Duodenal mucosa (tissue), 2 donors: Measurements from ENCODE around the gene STAMBPL1.
"Not testable (repeated sequence)": the region's sequence is repeated elsewhere in the genome, so short reads cannot be mapped to it uniquely, and the experiment has no call there.

Experiments
- H3K27ac ChIP-seq: one replicate; pipeline ENCODE4 v1.7.0; 2013; ENCODE audit warnings: low read depth, low read length
- H3K27me3 ChIP-seq, 2 donors: one replicate each; pipeline ENCODE4 v1.7.0; 2013; ENCODE audit warnings: low read length in 2 of 2, control low read depth in 1 of 2; ENCODE audit not compliant: insufficient read depth in 2 of 2, control insufficient read depth in 1 of 2
- H3K36me3 ChIP-seq, 2 donors: one replicate each; pipeline ENCODE4 v1.7.0; 2013; ENCODE audit warnings: low read length in 2 of 2, control low read depth in 1 of 2; ENCODE audit not compliant: insufficient read depth in 2 of 2, control insufficient read depth in 1 of 2
- H3K4me1 ChIP-seq, 2 donors: one replicate each; pipeline ENCODE4 v1.7.0; 2013; ENCODE audit warnings: low read length in 2 of 2, control low read depth in 1 of 2; ENCODE audit not compliant: insufficient read depth in 2 of 2, control insufficient read depth in 1 of 2
- H3K4me3 ChIP-seq, 2 donors: one replicate each; pipeline ENCODE4 v1.7.0; 2013; ENCODE audit warnings: low read length in 2 of 2, low read depth in 1 of 2
- H3K9ac ChIP-seq, 2 donors: one replicate each; pipeline ENCODE4 v1.7.0; 2013; ENCODE audit warnings: low read length in 2 of 2, low read depth in 1 of 2
- H3K9me3 ChIP-seq, 2 donors: one replicate each; pipeline ENCODE4 v1.7.0; 2013; ENCODE audit warnings: low read length in 2 of 2, control low read depth in 1 of 2; ENCODE audit not compliant: control insufficient read depth in 1 of 2

The STAMBPL1 gene

DNA sequence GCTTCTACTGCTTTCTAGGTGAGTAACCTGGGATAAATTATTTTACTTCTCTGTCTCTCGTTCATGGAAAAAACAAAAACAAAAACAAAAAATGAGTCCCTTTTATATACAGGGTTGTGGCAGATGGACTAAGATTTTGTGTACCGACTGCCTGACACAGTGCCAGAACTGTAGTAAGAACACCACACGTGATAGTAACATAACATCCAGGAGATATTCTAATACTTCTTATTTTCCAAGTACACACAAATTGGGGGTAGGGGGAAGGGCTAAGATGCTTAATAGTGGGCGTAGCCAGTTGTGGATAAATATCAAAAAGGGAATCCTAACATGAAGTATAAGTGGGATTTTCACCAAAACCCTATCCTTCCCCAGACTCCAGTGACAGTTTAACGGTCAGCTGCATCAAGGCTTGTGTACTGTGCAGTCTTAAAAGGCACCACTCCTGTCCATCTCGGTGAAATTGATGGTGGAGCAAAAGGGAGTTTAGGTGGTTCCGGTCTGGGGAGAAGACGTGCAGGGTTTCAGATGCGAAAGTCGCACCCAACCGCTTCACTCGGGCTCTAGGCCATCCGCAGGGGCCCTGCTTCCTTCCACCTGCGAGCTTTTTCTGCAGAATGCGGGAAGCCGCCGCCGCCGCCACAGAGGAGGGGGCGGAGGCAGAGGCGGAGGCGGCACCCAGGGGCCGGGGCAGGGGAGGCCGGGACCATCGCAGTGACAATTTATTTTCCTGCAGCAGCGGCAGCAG, at the start of gene STAMBPL1:
Gene STAMBPL1, plus strand, starts transcription at position 712 of the 748 bp plus-strand sequence. CDS start 21,464 bp downstream, outside the sequence.
- Histone ChIP-seq H3K4me1 (peaks cover 23 to 36% of the 10 kb centered on the region in 2 donors), H3K27me3 (no peaks in the 10 kb centered on the region), H3K9me3 (no peaks in the 10 kb centered on the region), H3K9ac (peak within 1 kb of the TSS; percentile 86 to 93), H3K27ac (peak within 1 kb of the TSS; percentile 94), H3K36me3 (no peaks in the 10 kb centered on the region), H3K4me3 (peak within 1 kb of the TSS; percentile 88 to 95)

DNA sequence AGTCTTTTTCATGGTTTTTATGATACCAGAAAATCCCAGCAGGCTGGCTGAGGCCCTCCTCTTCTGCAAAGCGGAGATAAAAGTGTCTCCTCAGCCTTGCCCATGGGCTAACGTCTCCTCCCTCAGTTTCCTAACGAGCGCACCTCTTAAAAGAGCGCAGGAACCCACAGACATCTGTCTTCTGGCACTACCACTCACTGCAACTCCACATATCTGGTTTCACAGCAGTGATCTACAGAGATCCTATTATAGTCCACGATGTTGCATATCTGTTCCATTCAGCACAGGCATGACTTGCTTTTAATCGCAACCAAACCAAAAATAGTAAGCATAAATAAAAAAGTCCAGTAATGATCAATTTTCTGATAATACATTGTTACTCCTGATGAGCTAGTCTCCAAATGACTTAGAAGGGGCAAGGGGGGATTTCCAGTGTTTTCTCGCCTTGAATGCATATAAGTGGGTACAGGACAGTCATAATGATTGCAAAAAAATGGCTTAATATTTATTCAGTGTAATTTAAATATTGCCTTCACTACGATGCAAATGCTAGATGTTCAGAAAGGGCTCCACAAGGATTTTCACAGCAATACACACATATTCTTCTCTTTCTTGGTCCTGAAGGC, 49.3 kb upstream of the STAMBPL1 start:
- no peaks in the 10 kb centered on the region for H3K36me3 ChIP-seq
- no peak overlapping the region for H3K9ac ChIP-seq
- no peaks in the 10 kb centered on the region for H3K27me3 ChIP-seq
- H3K9me3 ChIP-seq = no peaks in the 10 kb centered on the region
- peaks cover 0 to 5% of the 10 kb centered on the region in 2 donors for H3K4me1 ChIP-seq
- H3K4me3 ChIP-seq = no peak overlapping the region
- H3K27ac ChIP-seq = no peak overlapping the region

DNA sequence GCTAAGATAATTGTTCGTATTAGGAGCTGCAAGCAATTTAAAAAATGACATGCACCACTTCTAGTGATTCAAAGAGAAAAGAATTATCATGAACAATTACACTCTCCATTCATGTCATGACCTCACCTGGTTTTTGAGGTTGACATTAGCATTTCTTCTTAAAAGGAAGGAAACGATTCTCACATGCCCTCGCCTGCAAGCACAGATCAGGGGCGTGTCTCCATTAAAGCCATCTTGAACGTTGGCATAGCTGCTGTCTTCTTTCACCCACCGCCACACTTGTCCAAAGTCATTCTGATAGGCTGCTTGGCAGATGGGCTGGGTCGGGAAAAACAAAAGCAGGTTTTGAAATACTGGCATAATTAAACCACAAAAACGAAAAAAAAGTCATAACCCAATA, 48.3 kb upstream of the STAMBPL1 start:
- Histone ChIP-seq H3K4me3 (no peak overlapping the region), H3K27ac (no peak overlapping the region), H3K4me1 (peaks cover 0 to 14% of the 10 kb centered on the region in 2 donors), H3K9ac (no peak overlapping the region), H3K36me3 (no peaks in the 10 kb centered on the region), H3K27me3 (no peaks in the 10 kb centered on the region), H3K9me3 (no peaks in the 10 kb centered on the region)

DNA sequence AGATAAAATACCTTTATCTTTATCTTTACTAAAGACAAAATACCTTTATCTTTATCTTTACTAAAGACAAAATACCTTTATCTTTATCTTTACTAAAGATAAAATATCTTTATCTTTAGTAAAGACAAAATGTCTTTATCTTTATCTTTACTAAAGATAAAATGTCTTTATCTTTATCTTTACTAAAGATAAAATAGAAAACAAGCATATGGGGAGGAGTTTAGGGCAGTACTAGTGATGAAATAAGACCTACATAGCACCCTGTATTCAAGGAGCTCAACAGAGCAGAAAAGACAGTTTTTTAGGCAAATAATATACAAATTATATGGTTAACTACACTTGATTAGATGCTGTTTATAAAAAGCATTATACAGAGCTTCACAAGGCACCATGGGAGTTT, 47.7 kb upstream of the STAMBPL1 start:
- Histone ChIP-seq H3K9ac (no peak overlapping the region), H3K4me3 (no peak overlapping the region), H3K9me3 (no peaks in the 10 kb centered on the region), H3K4me1 (peaks cover 0 to 17% of the 10 kb centered on the region in 2 donors), H3K36me3 (no peaks in the 10 kb centered on the region), H3K27ac (no peak overlapping the region), H3K27me3 (no peaks in the 10 kb centered on the region)

DNA sequence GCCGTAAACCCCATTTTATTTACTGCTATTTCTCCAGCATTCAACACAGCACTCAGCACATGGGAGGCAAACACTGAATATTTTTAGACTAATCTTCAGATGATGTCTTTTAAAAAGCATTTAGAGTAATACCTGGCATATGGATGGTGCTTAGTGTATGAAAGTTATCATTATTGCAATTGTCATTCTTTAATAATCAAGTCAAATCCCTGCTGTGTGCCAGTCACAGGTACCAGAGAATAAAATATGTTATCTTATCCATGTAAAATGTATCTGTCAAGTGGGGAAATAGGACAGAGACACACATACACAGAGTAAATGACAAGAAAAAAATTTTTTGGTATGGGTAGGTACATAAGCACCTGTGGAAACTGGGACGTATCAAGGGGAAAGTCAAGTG, 46.9 kb upstream of the STAMBPL1 start:
- Histone ChIP-seq H3K36me3 (no peaks in the 10 kb centered on the region), H3K27ac (no peak overlapping the region), H3K27me3 (no peaks in the 10 kb centered on the region), H3K4me3 (no peak overlapping the region), H3K4me1 (peaks cover 0 to 20% of the 10 kb centered on the region in 2 donors), H3K9ac (no peak overlapping the region), H3K9me3 (no peaks in the 10 kb centered on the region)

DNA sequence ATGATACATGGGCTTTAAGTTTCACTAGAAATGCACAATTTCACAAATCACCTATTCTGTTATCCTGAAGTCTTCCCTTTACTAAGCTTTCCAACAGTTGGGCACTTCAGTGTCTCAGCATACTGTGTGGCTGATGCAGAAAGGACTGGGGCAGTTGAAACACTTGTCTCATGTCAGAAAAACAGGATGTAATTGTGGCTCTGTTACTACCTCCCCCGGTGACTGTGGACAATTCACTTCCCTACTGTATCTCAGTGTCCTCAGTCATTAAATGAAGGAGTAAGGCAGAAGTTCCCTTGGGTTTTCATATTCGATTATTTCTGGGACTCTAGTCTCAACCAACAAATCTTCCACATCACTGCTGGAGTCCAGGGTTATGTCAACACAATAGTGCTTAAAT, 46.3 kb upstream of the STAMBPL1 start:
- no peaks in the 10 kb centered on the region for H3K36me3 ChIP-seq
- H3K9me3 ChIP-seq = no peaks in the 10 kb centered on the region
- no peak overlapping the region for H3K27ac ChIP-seq
- no peaks in the 10 kb centered on the region for H3K27me3 ChIP-seq
- peaks cover 0 to 25% of the 10 kb centered on the region in 2 donors for H3K4me1 ChIP-seq
- no peak overlapping the region for H3K9ac ChIP-seq
- H3K4me3 ChIP-seq = no peak overlapping the region

DNA sequence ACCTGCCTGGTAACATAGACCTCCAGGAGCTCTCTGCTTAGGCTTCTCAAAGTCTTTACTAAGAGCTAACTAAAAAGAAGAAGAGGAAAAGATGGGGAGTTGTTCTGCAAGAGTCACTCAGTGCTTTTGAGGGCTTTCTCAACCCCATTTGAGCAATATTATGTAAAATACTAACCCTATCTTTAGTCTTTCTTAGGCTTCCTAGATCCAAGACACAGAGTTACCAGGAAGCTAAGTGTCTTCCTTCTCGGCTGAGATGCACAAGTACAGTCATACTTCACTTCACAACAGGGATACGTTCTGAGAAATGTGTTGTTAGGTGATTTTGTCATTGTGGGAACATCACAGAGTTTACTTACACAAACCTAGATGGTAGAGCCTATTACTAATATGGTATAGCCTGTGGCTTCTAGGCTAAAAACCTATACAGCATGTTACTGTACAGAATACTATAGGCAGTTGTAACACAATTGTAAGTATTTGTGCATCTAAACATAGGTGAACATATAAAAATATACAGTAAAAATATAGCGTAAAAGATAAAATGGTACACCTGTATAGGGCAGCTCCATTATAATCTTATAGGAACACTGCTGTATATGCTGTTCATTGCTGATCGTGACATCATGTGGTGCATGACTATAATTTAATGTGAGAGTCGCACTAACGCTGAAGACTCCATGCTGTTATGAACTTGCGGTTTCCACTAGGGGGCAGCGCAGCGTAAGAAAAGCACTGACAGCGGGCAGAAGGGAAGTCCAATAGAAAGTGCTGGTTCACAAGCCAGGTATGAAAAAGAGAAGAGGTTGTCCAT, 44.7 kb upstream of the STAMBPL1 start:
- H3K27me3 ChIP-seq = no peaks in the 10 kb centered on the region
- H3K9ac ChIP-seq = no peak overlapping the region
- H3K27ac ChIP-seq = no peak overlapping the region
- H3K4me3 ChIP-seq = no peak overlapping the region
- H3K9me3 ChIP-seq = no peaks in the 10 kb centered on the region
- peaks cover 0 to 38% of the 10 kb centered on the region in 2 donors for H3K4me1 ChIP-seq
- no peaks in the 10 kb centered on the region for H3K36me3 ChIP-seq

DNA sequence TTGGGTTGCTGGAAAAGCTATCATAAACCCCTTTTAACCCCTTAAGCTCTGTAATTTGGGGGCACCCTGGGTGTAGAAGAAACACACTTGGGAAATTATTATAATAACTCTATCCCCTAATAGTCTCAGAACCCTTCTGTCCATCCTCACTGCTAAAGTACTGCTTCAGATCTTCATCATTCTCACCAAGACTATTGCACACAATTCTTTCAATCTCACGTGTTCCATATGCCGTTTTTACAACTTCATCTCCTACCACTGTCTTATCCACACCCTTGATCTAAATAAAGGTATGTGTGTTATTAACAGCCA, 44.2 kb upstream of the STAMBPL1 start:
- H3K4me1 ChIP-seq = peaks cover 0 to 44% of the 10 kb centered on the region in 2 donors
- no peaks in the 10 kb centered on the region for H3K36me3 ChIP-seq
- H3K4me3 ChIP-seq = no peak overlapping the region
- no peaks in the 10 kb centered on the region for H3K9me3 ChIP-seq
- no peak overlapping the region for H3K27ac ChIP-seq
- no peak overlapping the region for H3K9ac ChIP-seq
- H3K27me3 ChIP-seq = no peaks in the 10 kb centered on the region

DNA sequence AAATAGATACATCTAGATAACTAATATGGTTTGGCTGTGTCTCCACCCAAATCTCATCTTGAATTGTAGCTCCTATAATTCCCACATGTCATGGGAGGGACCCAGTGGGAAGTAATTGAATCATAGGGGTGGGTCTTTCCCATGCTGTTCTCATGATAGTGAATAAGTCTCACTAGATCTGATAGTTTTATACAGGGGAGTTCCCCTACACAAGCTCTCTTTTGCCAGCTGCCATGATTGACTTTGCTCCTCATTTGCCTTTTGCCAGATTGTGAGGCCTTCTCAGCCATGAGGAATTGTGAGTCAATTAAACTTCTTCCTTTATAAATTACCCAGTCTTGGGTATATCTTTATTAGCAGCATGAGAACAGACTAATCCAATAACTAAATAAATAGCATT, 42.4 kb upstream of the STAMBPL1 start:
- H3K36me3 ChIP-seq, H3K9me3 ChIP-seq, H3K4me3 ChIP-seq, H3K27me3 ChIP-seq, H3K9ac ChIP-seq, H3K27ac ChIP-seq: not testable (repeated sequence)
- H3K4me1 ChIP-seq = peaks cover 0 to 51% of the 10 kb centered on the region in 2 donors

DNA sequence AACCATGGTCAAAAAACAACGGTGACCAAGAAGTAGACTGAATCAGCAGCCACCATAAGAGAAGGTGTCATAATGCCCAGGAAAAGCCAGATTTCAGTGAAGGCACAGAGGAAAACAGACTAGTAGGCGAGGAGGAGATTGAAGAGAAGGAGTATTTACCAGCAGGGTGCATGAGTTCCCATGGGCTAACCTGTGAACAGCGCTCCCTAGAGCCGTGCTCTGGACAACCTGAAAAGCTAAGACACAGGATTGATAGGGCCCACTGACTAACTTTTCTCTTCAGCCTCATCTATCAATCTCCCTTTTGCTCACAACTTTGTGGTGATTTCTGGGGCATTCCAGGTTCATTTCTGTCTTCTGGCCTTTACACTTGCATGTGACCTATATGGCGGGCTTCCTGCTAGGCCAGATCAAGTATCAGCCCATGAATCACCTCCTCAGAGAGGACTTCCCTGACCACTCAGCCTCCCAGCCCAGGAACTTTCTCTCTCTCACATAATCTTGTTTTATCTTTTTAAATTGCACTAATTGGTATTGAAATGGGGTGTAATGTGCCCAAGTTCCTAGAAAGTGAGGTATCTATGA, 41.2 kb upstream of the STAMBPL1 start:
- H3K4me1 ChIP-seq = peaks cover 0 to 51% of the 10 kb centered on the region in 2 donors
- no peaks in the 10 kb centered on the region for H3K36me3 ChIP-seq
- no peak overlapping the region for H3K9ac ChIP-seq
- H3K27ac ChIP-seq = no peak overlapping the region
- no peak overlapping the region for H3K4me3 ChIP-seq
- no peaks in the 10 kb centered on the region for H3K27me3 ChIP-seq
- H3K9me3 ChIP-seq = no peaks in the 10 kb centered on the region
